NCI-H1417 (cell line): ENCODE measurements around the gene BCAR3.

Experiments
- DNase-seq, 3 experiments: peaks; one replicate each; lab custom pipeline; 2025; lab: John Stamatoyannopoulos, UW

BCAR3 gene

GRCh38 chr1:93577536-93578432 lies 103.9 kb downstream of the BCAR3 start:
- DNase-seq = peak in 1 of 3 experiments; percentile 32

- no peak for DNase-seq
These were observed 104.9 kb downstream of the BCAR3 start for GRCh38 chr1:93576746-93577145.

- peak in 2 of 3 experiments; percentile 83 to 97 for DNase-seq
These were observed 105.3 kb downstream of the BCAR3 start for GRCh38 chr1:93576346-93576745.

- DNase-seq = peak; percentile 59 to 95 (median 80)
These were observed 105.9 kb downstream of the BCAR3 start for GRCh38 chr1:93575621-93576284.

GRCh38 chr1:93574991-93575390 lies 106.6 kb downstream of the BCAR3 start:
- peak in 1 of 3 experiments; percentile 50 for DNase-seq

GRCh38 chr1:93574511-93574910 lies 107.1 kb downstream of the BCAR3 start:
- DNase-seq = no peak

GRCh38 chr1:93573940-93574469 lies 107.6 kb downstream of the BCAR3 start:
- peak in 1 of 3 experiments; percentile 10 for DNase-seq

GRCh38 chr1:93571623-93572310 lies 109.9 kb downstream of the BCAR3 start:
- no peak for DNase-seq

- DNase-seq = no peak
These were observed 112.1 kb downstream of the BCAR3 start for GRCh38 chr1:93569489-93569888.

- no peak for DNase-seq
These were observed 114.2 kb downstream of the BCAR3 start for GRCh38 chr1:93567255-93567918.

GRCh38 chr1:93566227-93566626 lies 115.4 kb downstream of the BCAR3 start:
- DNase-seq = no peak

- no peak for DNase-seq
These were observed 116.0 kb downstream of the BCAR3 start for GRCh38 chr1:93565496-93566206.

- DNase-seq = no peak
These were observed 121.9 kb downstream of the BCAR3 start for GRCh38 chr1:93559695-93560094.

GRCh38 chr1:93559045-93559444 lies 122.6 kb downstream of the BCAR3 start:
- DNase-seq = no peak

GRCh38 chr1:93556291-93556690 lies 125.3 kb downstream of the BCAR3 start:
- peak; percentile 11 to 59 (median 13) for DNase-seq

GRCh38 chr1:93554883-93555872 lies 126.5 kb downstream of the BCAR3 start:
- DNase-seq = no peak

- DNase-seq = peak in 2 of 3 experiments; percentile 16 to 18
These were observed 127.6 kb downstream of the BCAR3 start for GRCh38 chr1:93553886-93554490.

GRCh38 chr1:93552741-93553455 lies 128.7 kb downstream of the BCAR3 start:
- DNase-seq = no peak

GRCh38 chr1:93549811-93550210 lies 131.8 kb downstream of the BCAR3 start:
- DNase-seq = no peak
